Trophoblast cell (in vitro differentiated cells and primary cell): ENCODE data around the gene CTBS.

Source experiments
- DNase-seq, 2 donors: peaks; one replicate each; pipeline ENCODE4 v3.0.0-alpha.2; 2016
- H2AFZ ChIP-seq: 2 replicates; pipeline ENCODE4 v1.6.1; 2013; ENCODE audit warnings: low read length, moderate library complexity, mild to moderate bottlenecking; ENCODE audit not compliant: insufficient read depth, poor library complexity
- H2AK5ac ChIP-seq: 2 replicates; pipeline ENCODE4 v1.6.1; 2013; ENCODE audit warnings: mild to moderate bottlenecking, low read length
- H2BK120ac ChIP-seq: 2 replicates; pipeline ENCODE4 v1.6.1; 2013; ENCODE audit warnings: low read length, mild to moderate bottlenecking, moderate library complexity; ENCODE audit not compliant: insufficient read depth, poor library complexity
- H2BK12ac ChIP-seq: 2 replicates; pipeline ENCODE4 v1.6.1; 2013; ENCODE audit warnings: mild to moderate bottlenecking, low read length, moderate library complexity
- H2BK5ac ChIP-seq: 2 replicates; pipeline ENCODE4 v1.6.1; 2013; ENCODE audit warnings: low read length, low read depth, moderate library complexity, mild to moderate bottlenecking; ENCODE audit not compliant: poor library complexity
- H3K14ac ChIP-seq: 2 replicates; pipeline ENCODE4 v1.6.1; 2013; ENCODE audit warnings: mild to moderate bottlenecking, low read length
- H3K18ac ChIP-seq: 2 replicates; pipeline ENCODE4 v1.6.1; 2013; ENCODE audit warnings: mild to moderate bottlenecking, low read length
- H3K23ac ChIP-seq: 2 replicates; pipeline ENCODE4 v1.6.1; 2013; ENCODE audit warnings: low read length
- H3K27ac ChIP-seq: 2 replicates; pipeline ENCODE4 v1.5.1; 2013; ENCODE audit warnings: low read depth, mild to moderate bottlenecking, inconsistent platforms, low read length, moderate library complexity
- H3K27me3 ChIP-seq: 2 replicates; pipeline ENCODE4 v1.6.1; 2013; ENCODE audit warnings: inconsistent platforms, mild to moderate bottlenecking, low read length, moderate library complexity; ENCODE audit not compliant: insufficient read depth
- H3K36me3 ChIP-seq, 2 experiments: 1 replicate in 1 of 2; 2 replicates in 1 of 2; pipeline ENCODE4 v1.6.1; 2013; ENCODE audit warnings: low read length in 2 of 2, mild to moderate bottlenecking in 2 of 2, moderate library complexity in 1 of 2; ENCODE audit not compliant: insufficient read depth in 2 of 2, control insufficient read depth in 1 of 2
- H3K4ac ChIP-seq: 2 replicates; pipeline ENCODE4 v1.6.1; 2013; ENCODE audit warnings: low read depth, mild to moderate bottlenecking, low read length, moderate library complexity
- H3K4me1 ChIP-seq, 2 experiments: 1 replicate in 1 of 2; 2 replicates in 1 of 2; pipeline ENCODE4 v1.6.1; 2013; ENCODE audit warnings: low read length in 2 of 2, mild to moderate bottlenecking in 2 of 2, moderate library complexity in 1 of 2; ENCODE audit not compliant: insufficient read depth in 2 of 2, control insufficient read depth in 1 of 2
- H3K4me2 ChIP-seq: 2 replicates; pipeline ENCODE4 v1.6.1; 2013; ENCODE audit warnings: inconsistent platforms, mild to moderate bottlenecking, low read length, moderate library complexity
- H3K4me3 ChIP-seq: 2 replicates; pipeline ENCODE4 v1.5.1; 2013; ENCODE audit warnings: mild to moderate bottlenecking, low read depth, low read length, inconsistent platforms
- H3K79me1 ChIP-seq: one replicate; pipeline ENCODE4 v1.6.1; 2013; ENCODE audit warnings: low read length
- H3K79me2 ChIP-seq: 2 replicates; pipeline ENCODE4 v1.6.1; 2013; ENCODE audit warnings: low read length, mild to moderate bottlenecking; ENCODE audit not compliant: control insufficient read depth, insufficient read depth, poor library complexity
- H3K9ac ChIP-seq: 2 replicates; pipeline ENCODE4 v1.6.1; 2013; ENCODE audit warnings: mild to moderate bottlenecking, low read length
- H3K9me3 ChIP-seq: 2 replicates; pipeline ENCODE4 v1.6.1; 2013; ENCODE audit warnings: low read depth, mild to moderate bottlenecking, control low read depth, inconsistent platforms, low read length; ENCODE audit not compliant: insufficient read depth
- H4K12ac ChIP-seq: 2 replicates; pipeline ENCODE4 v1.6.1; 2013; ENCODE audit warnings: low read depth, mild to moderate bottlenecking, low read length, moderate library complexity
- H4K8ac ChIP-seq: 2 replicates; pipeline ENCODE4 v1.6.1; 2013; ENCODE audit warnings: low read depth, mild to moderate bottlenecking, low read length, moderate library complexity
- H4K91ac ChIP-seq: one replicate; pipeline ENCODE4 v1.6.1; 2013; ENCODE audit warnings: low read depth, mild to moderate bottlenecking, low read length, moderate library complexity
- WGBS: extraction: QIAGEN DNeasy Blood & Tissue Kit; methylation state at CpG from one replicate; pipeline ENCODE4 v1.1.7; 2013; ENCODE audit warnings: missing lambda C conversion rate; ENCODE audit not compliant: insufficient read length, insufficient coverage; ENCODE audit errors: extremely low coverage; 5-methylcytosine and 5-hydroxymethylcytosine counted together

The CTBS gene

GRCh38 chr1:84603941-84604830 is 29.9 kb upstream of the CTBS start:
- no peaks in the 10 kb centered on the region for H3K27me3 ChIP-seq
- no peaks in the 10 kb centered on the region for H3K79me2 ChIP-seq
- H3K36me3 ChIP-seq: peaks cover 2 to 4% of the 10 kb centered on the region in 2 experiments
- no peak overlapping the region for H2AFZ ChIP-seq
- H2BK120ac ChIP-seq: no peak overlapping the region
- no peak overlapping the region for H3K4me3 ChIP-seq
- DNase-seq: peak; percentile 50 to 66
- no peak overlapping the region for H3K23ac ChIP-seq
- H3K9ac ChIP-seq: no peak overlapping the region
- peaks cover 14% of the 10 kb centered on the region for H3K9me3 ChIP-seq
- H4K91ac ChIP-seq: peak overlapping the region; percentile 36
- H3K4me1 ChIP-seq: peaks cover 5 to 14% of the 10 kb centered on the region in 2 experiments
- H4K8ac ChIP-seq: peak overlapping the region; percentile 49
- peak overlapping the region; percentile 33 for H2BK12ac ChIP-seq
- H2AK5ac ChIP-seq: peak overlapping the region; percentile 50
- no peak overlapping the region for H4K12ac ChIP-seq
- H3K14ac ChIP-seq: no peak overlapping the region
- peaks cover 10% of the 10 kb centered on the region for H3K79me1 ChIP-seq
- no peak overlapping the region for H3K18ac ChIP-seq
- peak overlapping the region; percentile 43 for H2BK5ac ChIP-seq
- WGBS: no CpG with 5 or more reads among the region's 15 CpGs
- peak overlapping the region; percentile 94 for H3K27ac ChIP-seq
- H3K4me2 ChIP-seq: no peak overlapping the region
- H3K4ac ChIP-seq: no peak overlapping the region

GRCh38 chr1:84603223-84603622 is 29.0 kb upstream of the CTBS start:
- H3K79me2 ChIP-seq: no peaks in the 10 kb centered on the region
- H3K4me3 ChIP-seq: no peak overlapping the region
- H4K91ac ChIP-seq: no peak overlapping the region
- WGBS: no CpG with 5 or more reads among the region's 2 CpGs
- H3K27me3 ChIP-seq: no peaks in the 10 kb centered on the region
- H3K27ac ChIP-seq: peak overlapping the region; percentile 94
- H3K4me1 ChIP-seq: peaks cover 5 to 14% of the 10 kb centered on the region in 2 experiments
- peak overlapping the region; percentile 52 for H2BK120ac ChIP-seq
- H3K23ac ChIP-seq: no peak overlapping the region
- DNase-seq: no peak
- no peak overlapping the region for H2AK5ac ChIP-seq
- no peak overlapping the region for H2AFZ ChIP-seq
- H3K14ac ChIP-seq: no peak overlapping the region
- H3K36me3 ChIP-seq: peaks cover 2 to 4% of the 10 kb centered on the region in 2 experiments
- H3K18ac ChIP-seq: no peak overlapping the region
- no peak overlapping the region for H2BK12ac ChIP-seq
- peaks cover 10% of the 10 kb centered on the region for H3K79me1 ChIP-seq
- no peak overlapping the region for H3K4ac ChIP-seq
- H3K4me2 ChIP-seq: no peak overlapping the region
- peaks cover 14% of the 10 kb centered on the region for H3K9me3 ChIP-seq
- peak overlapping the region; percentile 65 for H2BK5ac ChIP-seq
- H3K9ac ChIP-seq: no peak overlapping the region
- no peak overlapping the region for H4K12ac ChIP-seq
- H4K8ac ChIP-seq: no peak overlapping the region

- no peak overlapping the region for H3K9ac ChIP-seq
- no peak overlapping the region for H2AK5ac ChIP-seq
- H3K4me1 ChIP-seq: peaks cover 5 to 14% of the 10 kb centered on the region in 2 experiments
- H2BK12ac ChIP-seq: no peak overlapping the region
- H4K8ac ChIP-seq: no peak overlapping the region
- H3K23ac ChIP-seq: no peak overlapping the region
- no peaks in the 10 kb centered on the region for H3K79me2 ChIP-seq
- no peak overlapping the region for H3K18ac ChIP-seq
- WGBS: no CpG with 5 or more reads among the region's 5 CpGs
- peaks cover 11% of the 10 kb centered on the region for H3K9me3 ChIP-seq
- H3K4me2 ChIP-seq: no peak overlapping the region
- H3K36me3 ChIP-seq: peaks cover 2 to 4% of the 10 kb centered on the region in 2 experiments
- no peak overlapping the region for H2BK120ac ChIP-seq
- no peak overlapping the region for H2AFZ ChIP-seq
- H3K79me1 ChIP-seq: peaks cover 10% of the 10 kb centered on the region
- no peak overlapping the region for H2BK5ac ChIP-seq
- no peak overlapping the region for H3K14ac ChIP-seq
- no peak overlapping the region for H3K4me3 ChIP-seq
- no peak overlapping the region for H3K4ac ChIP-seq
- DNase-seq: no peak
- H3K27me3 ChIP-seq: no peaks in the 10 kb centered on the region
- H3K27ac ChIP-seq: no peak overlapping the region
- no peak overlapping the region for H4K12ac ChIP-seq
- no peak overlapping the region for H4K91ac ChIP-seq
Measured at GRCh38 chr1:84600796-84601195, 26.6 kb upstream of the CTBS start.

GRCh38 chr1:84598846-84599741 is 24.9 kb upstream of the CTBS start:
- WGBS: no CpG with 5 or more reads among the region's 5 CpGs
- Histone ChIP-seq H4K91ac (no peak overlapping the region), H2BK120ac (no peak overlapping the region), H4K12ac (no peak overlapping the region), H3K79me1 (peaks cover 10% of the 10 kb centered on the region), H3K23ac (no peak overlapping the region), H3K9ac (no peak overlapping the region), H3K9me3 (no peaks in the 10 kb centered on the region), H3K79me2 (no peaks in the 10 kb centered on the region), H3K4ac (no peak overlapping the region), H2AK5ac (no peak overlapping the region), H2BK5ac (no peak overlapping the region), H3K4me2 (no peak overlapping the region), H3K27ac (no peak overlapping the region), H3K27me3 (no peaks in the 10 kb centered on the region), H3K14ac (no peak overlapping the region), H4K8ac (no peak overlapping the region), H2AFZ (no peak overlapping the region), H2BK12ac (no peak overlapping the region), H3K4me3 (no peak overlapping the region), H3K4me1 (peaks cover 0 to 9% of the 10 kb centered on the region in 2 experiments), H3K18ac (no peak overlapping the region), H3K36me3 (no peaks in the 10 kb centered on the region)
- DNase-seq: no peak
